Smooth muscle cell of the brain vasculature (primary cell): ENCODE measurements around the gene UBAC2.

Experiments
- DNase-seq: peaks from one replicate; pipeline ENCODE4 v3.0.0-alpha.2; 2012; ENCODE audit warnings: low read depth, low spot score

The UBAC2 gene

GRCh38 chr13:99311748-99312492, 111.3 kb downstream of the UBAC2 start:
- no peak for DNase-seq

- DNase-seq = no peak
These were observed 111.8 kb downstream of the UBAC2 start for GRCh38 chr13:99312493-99312883.

GRCh38 chr13:99313501-99313900, 112.8 kb downstream of the UBAC2 start:
- DNase-seq = no peak

GRCh38 chr13:99313941-99314340, 113.3 kb downstream of the UBAC2 start:
- no peak for DNase-seq

- no peak for DNase-seq
These were observed 114.1 kb downstream of the UBAC2 start for GRCh38 chr13:99314640-99315176.

- DNase-seq = no peak
These were observed 114.5 kb downstream of the UBAC2 start for GRCh38 chr13:99315186-99315585.

GRCh38 chr13:99316224-99316623, 115.6 kb downstream of the UBAC2 start:
- DNase-seq = no peak

GRCh38 chr13:99316657-99317256, 116.1 kb downstream of the UBAC2 start:
- no peak for DNase-seq

- DNase-seq = peak; percentile 82
These were observed 120.2 kb downstream of the UBAC2 start for GRCh38 chr13:99320693-99321481.

- no peak for DNase-seq
These were observed 121.1 kb downstream of the UBAC2 start for GRCh38 chr13:99321709-99322108.

- no peak for DNase-seq
These were observed 121.8 kb downstream of the UBAC2 start for GRCh38 chr13:99322297-99323103.

GRCh38 chr13:99323488-99323887, 122.8 kb downstream of the UBAC2 start:
- DNase-seq = no peak

GRCh38 chr13:99326012-99326411, 125.4 kb downstream of the UBAC2 start:
- DNase-seq = no peak

- no peak for DNase-seq
These were observed 126.5 kb downstream of the UBAC2 start for GRCh38 chr13:99327126-99327525.

- DNase-seq = no peak
These were observed 127.1 kb downstream of the UBAC2 start for GRCh38 chr13:99327761-99328160.

- no peak for DNase-seq
These were observed 128.8 kb downstream of the UBAC2 start for GRCh38 chr13:99329477-99329876.

- DNase-seq = no peak
These were observed 130.3 kb downstream of the UBAC2 start for GRCh38 chr13:99330942-99331341.

GRCh38 chr13:99331881-99332293, 131.2 kb downstream of the UBAC2 start:
- DNase-seq = no peak

GRCh38 chr13:99332456-99332855, 131.8 kb downstream of the UBAC2 start:
- no peak for DNase-seq

GRCh38 chr13:99334221-99334620, 133.6 kb downstream of the UBAC2 start:
- DNase-seq = no peak

- DNase-seq = no peak
These were observed 134.4 kb downstream of the UBAC2 start for GRCh38 chr13:99335087-99335486.
